Thyroid gland (tissue), 4 donors: ENCODE results near the gene ENOX1.

ENCODE experiments used
- CTCF ChIP-seq, 6 experiments: fragments of 200-600 bp in 3 of 6; fragments of 450-650 bp in 3 of 6; sonication (generic) in 3 of 6; IDR thresholded peaks; one replicate each; pipeline ENCODE4 v1.5.1; 2016 to 2019; ENCODE audit warnings: antibody characterized with exemption in 6 of 6, mild to moderate bottlenecking in 2 of 6, inconsistent platforms in 1 of 6, moderate library complexity in 1 of 6
- POLR2A ChIP-seq, 2 donors: fragments of 450-650 bp; IDR thresholded peaks; one replicate each; pipeline ENCODE4 v1.6.1; 2017; ENCODE audit warnings: antibody characterized with exemption in 2 of 2, mild to moderate bottlenecking in 2 of 2, moderate library complexity in 1 of 2

- TF ChIP-seq CTCF (IDR thresholded peaks at IDR 0.05) (no peak), POLR2A (IDR thresholded peaks at IDR 0.05) (no peak)
Measured at GRCh38 chr13:43200736-43201135, 586.0 kb downstream of the ENOX1 start.
